ENCODE results near the gene IFI16.
A peak's percentile ranks its signal among the peaks of the same experiment; 100 is the strongest.
"Not testable (repeated sequence)": the region's sequence is repeated elsewhere in the genome, so short reads cannot be mapped to it uniquely, and the experiment has no call there.

Gene IFI16

DNA sequence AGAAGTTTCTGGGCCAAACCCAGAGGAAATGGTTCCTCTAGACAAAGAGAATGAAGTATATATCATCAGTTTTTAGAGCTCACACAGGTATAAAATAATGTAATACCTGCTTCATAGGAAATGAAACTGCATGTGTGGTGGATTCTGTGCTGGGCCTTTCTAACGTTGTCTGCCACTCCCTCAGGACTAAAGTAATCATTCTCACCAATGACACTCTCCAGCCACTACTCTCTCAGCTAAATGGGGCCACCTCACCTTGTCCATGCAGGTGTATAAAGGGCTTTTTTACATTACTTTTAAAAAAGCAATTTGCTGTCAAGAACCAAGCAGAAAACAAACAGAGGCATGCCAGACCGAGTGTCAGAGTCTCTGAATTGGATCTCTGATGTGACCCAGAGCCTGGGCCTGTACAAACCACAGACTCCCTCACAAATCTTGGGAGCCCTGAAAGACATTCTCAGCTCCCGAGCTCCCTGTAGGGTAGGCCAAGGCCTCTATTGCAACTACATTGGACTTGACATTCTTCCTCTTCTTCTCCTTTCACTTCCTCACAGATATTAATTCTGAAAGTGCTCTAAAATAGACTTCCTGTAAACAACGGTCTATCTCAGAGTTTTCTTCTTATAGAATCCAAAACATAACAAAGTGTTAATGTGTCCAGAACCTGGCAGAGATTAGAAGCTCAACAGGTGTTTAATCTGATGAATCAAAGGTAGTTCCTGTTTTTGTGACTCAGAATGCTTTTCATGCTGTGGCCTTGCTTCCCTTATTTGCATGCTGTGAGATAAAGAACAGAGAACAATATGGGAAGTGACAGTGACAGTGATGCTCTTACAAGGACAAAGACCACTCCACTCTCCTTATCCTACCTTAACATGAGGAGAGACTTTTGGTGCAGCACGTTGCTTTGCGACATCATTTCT is 58.3 kb downstream of the IFI16 start:
- no peak for DNase-seq

GRCh38 chr1:159068886-159069285 is 59.2 kb downstream of the IFI16 start:
- DNase-seq = peak; percentile 57

- peak; percentile 64 for DNase-seq
These were observed 62.4 kb downstream of the IFI16 start for GRCh38 chr1:159071970-159072582.

GRCh38 chr1:159076438-159077119 is 66.9 kb downstream of the IFI16 start, which contains the start of gene AIM2:
Gene AIM2 (minus strand): TSS chr1:159076766. CDS start chr1:159073499, 3,267 bp downstream.
- peak; percentile 80 for DNase-seq

- peak; percentile 77 for DNase-seq
These were observed 67.6 kb downstream of the IFI16 start for GRCh38 chr1:159077120-159077961.

- DNase-seq = no peak
These were observed 69.8 kb downstream of the IFI16 start for GRCh38 chr1:159079525-159079924.

- DNase-seq = no peak
These were observed 71.9 kb downstream of the IFI16 start for GRCh38 chr1:159081626-159082025.

DNA sequence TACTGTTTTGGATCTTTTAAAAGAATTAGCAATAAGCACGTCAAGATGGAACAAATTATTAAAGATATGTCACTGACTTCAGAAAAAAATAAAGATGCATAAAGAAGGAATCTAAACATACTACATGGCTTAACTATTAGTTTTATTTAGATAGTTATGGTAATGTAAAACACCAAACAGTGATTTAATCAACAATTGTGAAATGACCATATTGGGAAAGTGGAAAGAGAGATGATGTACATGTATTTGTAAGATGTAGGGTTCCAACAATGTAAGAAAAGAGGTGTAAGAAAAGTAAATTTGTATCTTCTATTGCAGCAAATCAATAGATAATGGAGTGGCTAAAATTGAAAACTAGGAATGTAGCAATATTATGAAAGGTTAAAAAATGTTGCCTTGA is 73.3 kb downstream of the IFI16 start:
- no peak for DNase-seq

DNA sequence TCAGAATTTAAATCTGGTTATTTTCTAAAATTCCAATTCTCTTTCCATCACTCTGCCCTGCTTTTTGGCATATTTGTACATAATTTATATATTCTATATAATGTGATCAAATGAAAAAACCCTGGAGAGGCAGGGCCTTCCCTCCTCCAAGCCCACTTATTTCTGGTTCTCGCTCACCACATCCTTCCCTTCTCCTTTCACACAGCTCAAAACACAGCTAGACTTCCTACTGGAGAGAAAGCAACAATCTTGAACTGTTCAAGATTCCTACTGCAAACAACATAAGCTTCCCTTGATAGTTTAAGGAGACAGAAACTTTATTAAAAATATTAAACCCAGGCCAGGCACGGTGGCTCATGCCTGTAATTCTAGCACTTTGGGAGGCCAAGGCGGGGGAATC is 74.4 kb downstream of the IFI16 start:
- no peak for DNase-seq

- no peak for DNase-seq
These were observed 75.2 kb downstream of the IFI16 start for GRCh38 chr1:159084867-159085266.

DNA sequence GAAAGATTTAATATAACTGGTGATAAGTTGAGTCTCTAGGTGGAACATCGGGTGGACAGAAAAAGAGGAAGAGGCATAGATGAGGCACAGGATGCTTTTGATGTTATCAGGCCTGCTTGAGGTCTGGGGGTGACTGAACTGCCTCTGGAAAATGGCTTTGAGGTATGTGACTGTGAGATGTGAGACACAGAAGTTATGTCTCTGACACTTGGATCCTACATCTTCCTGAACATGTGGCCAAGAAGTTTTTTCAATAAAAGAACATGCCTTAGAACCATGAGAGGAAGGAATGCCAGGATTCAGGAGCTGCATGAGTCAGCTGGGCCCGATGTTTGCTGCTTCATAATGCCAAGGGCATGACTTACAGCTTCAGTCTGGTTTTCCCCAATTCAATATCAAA is 78.3 kb downstream of the IFI16 start:
- peak; percentile 89 for DNase-seq

- DNase-seq = no peak
These were observed 79.0 kb downstream of the IFI16 start for GRCh38 chr1:159088546-159089183.

GRCh38 chr1:159089184-159089791 is 79.6 kb downstream of the IFI16 start:
- DNase-seq = no peak

DNA sequence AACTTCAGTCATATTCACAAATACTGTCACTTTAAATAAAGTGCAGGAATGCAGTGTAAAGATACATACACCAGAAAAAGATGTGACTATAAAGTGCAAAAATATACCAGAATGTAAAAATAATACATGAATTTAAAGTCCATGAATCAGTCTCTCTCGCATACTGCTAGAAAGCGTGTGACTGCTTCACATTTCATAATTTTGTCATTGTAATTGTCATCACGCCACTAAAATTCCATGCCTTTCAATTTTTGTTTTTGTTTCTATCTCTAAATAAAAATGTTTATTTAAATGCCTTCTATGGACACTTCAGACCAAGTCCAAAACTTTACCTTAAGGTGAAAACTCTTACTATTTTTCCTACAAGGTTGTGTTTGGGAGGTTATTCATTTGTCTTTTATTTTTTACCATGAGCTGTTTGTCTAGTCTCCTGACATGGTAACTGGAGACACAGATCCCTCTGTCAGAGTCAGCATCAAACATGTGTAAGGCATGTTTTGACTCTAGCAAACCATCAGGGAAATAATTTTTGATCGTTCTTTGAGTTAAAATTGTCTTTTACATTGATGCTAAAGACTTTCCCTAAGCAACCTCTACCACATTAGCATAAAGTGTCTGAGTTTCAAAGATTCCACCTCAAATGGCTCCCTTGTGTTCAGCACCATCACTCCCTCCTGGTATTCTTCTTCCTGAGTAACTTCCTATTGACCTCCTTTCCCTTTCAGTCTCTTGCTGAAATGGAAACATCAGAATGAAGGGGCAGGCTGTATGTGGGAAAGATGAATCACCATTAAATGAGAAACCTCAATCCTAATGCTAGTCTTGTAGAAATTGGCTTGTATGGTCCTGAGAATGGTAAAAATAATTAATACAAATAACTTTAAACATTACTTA is 80.8 kb downstream of the IFI16 start:
- DNase-seq = peak; percentile 60

DNA sequence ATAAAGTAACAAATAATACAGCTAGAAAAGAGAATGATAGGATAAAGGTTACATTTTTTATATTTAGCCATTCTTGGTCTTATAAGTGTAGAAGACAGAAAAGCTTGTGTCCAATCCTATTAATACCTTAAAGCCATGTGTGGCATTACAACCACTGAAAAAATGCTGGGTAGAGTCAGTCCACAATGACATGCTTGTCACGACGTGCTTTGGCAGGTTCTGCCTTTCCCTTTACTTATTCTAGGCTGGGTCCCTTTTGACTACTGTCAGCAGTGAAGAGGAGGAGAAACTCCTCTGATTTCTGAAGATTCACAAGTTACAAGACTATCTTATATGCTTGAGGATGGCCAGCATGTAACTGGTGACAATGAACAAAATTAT is 81.5 kb downstream of the IFI16 start:
- DNase-seq = no peak

DNA sequence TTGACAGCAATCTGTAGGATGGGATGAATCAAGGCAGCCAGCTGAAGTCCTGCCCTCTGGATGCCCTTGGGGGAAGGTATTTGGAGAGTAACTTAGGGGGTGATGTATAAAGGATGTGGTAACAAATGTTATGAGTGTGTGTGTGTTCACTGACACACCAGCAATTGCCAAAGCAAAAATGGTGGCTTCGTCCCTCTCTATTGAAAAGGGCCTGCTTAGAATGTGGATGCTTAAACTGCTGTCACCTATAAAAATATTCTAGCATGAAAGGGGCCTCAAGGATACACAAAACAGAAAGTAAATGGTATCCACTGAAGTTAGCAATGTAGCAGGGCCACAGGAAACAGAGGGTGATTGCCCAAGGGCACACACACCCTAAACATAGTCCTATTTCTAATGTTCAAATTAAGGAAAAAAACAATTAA is 81.9 kb downstream of the IFI16 start:
- DNase-seq = peak; percentile 83

DNA sequence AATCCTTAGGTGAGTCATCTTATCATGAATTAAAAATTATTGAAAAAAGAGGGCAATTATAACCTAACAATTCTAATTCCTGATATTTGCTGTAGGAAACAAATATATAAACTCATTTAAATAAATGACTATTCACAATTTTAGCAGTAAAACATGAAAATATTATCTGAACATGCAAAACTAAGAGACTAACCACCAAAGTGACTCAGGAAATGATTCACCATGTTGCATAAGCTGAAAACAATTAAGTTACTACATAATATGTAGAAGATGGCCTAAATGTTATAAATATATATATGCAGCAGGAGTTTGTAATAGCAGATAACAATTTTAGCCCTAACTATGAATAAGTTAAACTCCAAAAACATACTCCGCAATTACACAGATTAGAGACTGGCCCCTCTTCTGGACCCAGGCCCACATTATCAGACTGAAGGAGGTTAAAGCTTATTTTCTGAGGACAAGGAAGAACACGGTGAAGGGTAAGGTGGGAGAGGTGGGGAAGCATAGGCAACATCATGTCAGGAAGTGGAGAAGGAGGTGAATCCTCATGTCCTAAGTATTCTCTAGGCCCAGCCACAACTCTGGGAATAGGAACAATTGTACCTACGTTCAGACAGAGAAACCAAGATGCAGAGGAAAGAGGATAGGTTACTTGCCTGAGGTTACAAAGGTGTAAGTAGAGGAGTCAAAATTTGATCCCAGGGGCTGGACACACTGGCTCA is 82.5 kb downstream of the IFI16 start:
- DNase-seq = peak; percentile 82

DNA sequence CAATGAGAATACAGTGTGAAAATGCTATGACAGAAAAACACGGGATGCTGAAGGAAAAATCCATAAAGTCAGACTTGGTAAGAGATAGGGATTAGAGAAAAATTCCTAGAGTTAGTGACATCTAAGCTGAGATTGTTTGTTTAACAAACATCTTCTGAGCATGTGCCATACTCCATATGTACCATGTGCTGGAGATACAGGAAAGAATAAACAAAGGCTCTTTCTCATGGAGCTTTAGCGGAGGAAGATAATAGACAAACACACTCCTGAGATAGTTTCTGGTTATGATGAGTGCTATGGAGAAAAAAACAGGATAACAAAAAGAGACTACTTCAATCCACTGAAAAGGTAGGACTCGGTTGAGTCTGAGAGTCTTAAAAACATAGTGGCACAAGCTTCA is 88.9 kb downstream of the IFI16 start:
- no peak for DNase-seq

DNA sequence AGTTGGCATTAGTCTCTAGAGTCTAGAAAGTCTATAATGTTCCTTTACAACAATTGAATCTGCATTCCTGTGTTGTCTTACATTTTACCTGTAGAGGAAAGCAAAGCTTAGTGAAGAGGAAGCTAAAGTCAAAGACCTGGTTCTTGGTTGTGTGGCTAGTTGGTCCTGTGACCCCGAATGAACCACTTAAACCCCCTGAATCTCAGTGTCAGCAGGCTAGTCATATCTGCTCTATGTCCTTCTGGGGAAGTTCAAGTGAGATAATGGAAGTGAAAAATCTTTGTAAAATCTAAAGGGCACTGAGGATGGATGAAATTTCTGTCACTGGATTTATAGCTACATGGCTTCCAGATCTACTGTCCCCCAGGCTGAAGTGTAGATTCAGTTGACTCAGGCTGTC is 90.9 kb downstream of the IFI16 start:
- DNase-seq = no peak

DNA sequence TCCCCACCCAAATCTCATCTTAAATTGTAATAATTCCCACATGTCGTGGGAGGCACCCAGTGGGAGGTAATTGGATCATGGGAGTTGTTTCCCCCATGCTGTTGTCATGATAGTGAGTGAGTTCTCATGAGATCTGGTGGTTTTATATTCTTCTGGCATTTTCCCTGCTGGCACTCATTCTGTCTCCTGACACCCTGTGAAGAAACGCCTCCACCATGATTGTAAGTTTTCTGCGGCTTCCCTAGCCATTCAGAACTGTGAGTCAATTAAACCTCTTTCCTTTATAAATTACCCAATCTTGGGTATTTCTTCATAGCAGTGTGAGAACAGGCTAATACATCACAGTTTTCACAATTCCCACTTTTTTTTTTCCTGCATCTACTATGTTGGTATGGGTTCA is 93.3 kb downstream of the IFI16 start:
- not testable (repeated sequence) for DNase-seq
